Measurements from ENCODE around the gene CEL.
"Not testable (repeated sequence)": the region's sequence is repeated elsewhere in the genome, so short reads cannot be mapped to it uniquely, and the experiment has no call there.

- TF ChIP-seq SCRT1 (tag by site-specific recombination; IDR thresholded peaks at IDR 0.05; ENCODE audit: borderline replicate concordance); ZNF654 (tag by site-specific recombination; IDR thresholded peaks at IDR 0.05; ENCODE audit: low read depth): not testable (repeated sequence)
- TF ChIP-seq, protein P1, sequence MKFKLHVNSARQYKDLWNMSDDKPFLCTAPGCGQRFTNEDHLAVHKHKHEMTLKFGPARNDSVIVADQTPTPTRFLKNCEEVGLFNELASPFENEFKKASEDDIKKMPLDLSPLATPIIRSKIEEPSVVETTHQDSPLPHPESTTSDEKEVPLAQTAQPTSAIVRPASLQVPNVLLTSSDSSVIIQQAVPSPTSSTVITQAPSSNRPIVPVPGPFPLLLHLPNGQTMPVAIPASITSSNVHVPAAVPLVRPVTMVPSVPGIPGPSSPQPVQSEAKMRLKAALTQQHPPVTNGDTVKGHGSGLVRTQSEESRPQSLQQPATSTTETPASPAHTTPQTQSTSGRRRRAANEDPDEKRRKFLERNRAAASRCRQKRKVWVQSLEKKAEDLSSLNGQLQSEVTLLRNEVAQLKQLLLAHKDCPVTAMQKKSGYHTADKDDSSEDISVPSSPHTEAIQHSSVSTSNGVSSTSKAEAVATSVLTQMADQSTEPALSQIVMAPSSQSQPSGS (tag by site-specific recombination; IDR thresholded peaks at IDR 0.05; ENCODE audit: low read depth), result not testable (repeated sequence)
Measured at GRCh38 chr9:133086212-133086860, 24.6 kb downstream of the CEL start.

All from HEK293 (cell line).